ENCODE measurements around the gene ELP2.
"Not testable (repeated sequence)": the region's sequence is repeated elsewhere in the genome, so short reads cannot be mapped to it uniquely, and the experiment has no call there.

ELP2 gene

DNA sequence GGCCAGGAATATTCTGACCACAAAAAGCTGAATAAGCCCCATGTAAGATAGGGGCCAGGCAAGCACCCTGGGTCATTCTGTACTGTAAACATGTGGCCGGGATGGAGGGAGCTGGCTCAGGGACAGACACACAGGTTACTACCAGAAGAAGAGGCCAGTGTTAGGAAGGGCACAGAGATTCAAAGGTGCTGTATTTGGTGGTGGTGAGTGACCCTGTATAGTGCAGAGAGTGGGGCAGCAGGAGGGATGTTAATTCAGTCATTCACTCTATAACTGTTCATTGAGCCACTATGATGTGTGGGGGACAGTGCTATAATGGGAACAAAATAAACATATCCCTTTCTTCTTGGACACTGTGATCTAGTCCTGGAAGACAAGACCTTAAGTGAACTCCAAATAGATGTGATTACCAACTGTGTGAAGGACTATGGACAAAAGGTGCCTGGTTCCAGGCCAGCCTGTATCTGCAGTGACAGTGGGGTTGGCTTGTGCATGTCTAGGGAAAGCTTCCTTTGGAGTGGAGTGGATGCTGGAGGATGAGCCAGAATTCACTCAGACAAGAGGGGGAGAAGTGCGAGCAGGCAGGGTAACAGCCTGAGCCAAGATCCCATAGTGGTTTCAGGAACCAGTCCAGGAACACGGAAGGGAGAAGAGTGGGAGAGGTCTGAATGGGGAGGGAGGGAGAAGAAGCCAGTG, 65.9 kb downstream of the ELP2 start:
- H3K4me3 Mint-ChIP-seq, result no peak overlapping the region
- H3K27ac Mint-ChIP-seq, result no peak overlapping the region
- peaks cover 4% of the 10 kb centered on the region for H3K27me3 Mint-ChIP-seq (ENCODE audit: low read depth)
- no peak for DNase-seq (ENCODE audit: low spot score)
- no peaks in the 10 kb centered on the region for H3K36me3 Mint-ChIP-seq (ENCODE audit: low read depth)
- no peaks in the 10 kb centered on the region for H3K9me3 Mint-ChIP-seq
- no peaks in the 10 kb centered on the region for H3K4me1 Mint-ChIP-seq (ENCODE audit: low read depth)

- no peak for DNase-seq (ENCODE audit: low spot score)
- H3K27ac Mint-ChIP-seq, result no peak overlapping the region
- H3K4me1 Mint-ChIP-seq (ENCODE audit: low read depth), result no peaks in the 10 kb centered on the region
- H3K36me3 Mint-ChIP-seq (ENCODE audit: low read depth), result no peaks in the 10 kb centered on the region
- H3K4me3 Mint-ChIP-seq, result no peak overlapping the region
- H3K27me3 Mint-ChIP-seq (ENCODE audit: low read depth), result no peaks in the 10 kb centered on the region
- H3K9me3 Mint-ChIP-seq, result no peaks in the 10 kb centered on the region
Measured at GRCh38 chr18:36196238-36196995, 66.7 kb downstream of the ELP2 start.

DNA sequence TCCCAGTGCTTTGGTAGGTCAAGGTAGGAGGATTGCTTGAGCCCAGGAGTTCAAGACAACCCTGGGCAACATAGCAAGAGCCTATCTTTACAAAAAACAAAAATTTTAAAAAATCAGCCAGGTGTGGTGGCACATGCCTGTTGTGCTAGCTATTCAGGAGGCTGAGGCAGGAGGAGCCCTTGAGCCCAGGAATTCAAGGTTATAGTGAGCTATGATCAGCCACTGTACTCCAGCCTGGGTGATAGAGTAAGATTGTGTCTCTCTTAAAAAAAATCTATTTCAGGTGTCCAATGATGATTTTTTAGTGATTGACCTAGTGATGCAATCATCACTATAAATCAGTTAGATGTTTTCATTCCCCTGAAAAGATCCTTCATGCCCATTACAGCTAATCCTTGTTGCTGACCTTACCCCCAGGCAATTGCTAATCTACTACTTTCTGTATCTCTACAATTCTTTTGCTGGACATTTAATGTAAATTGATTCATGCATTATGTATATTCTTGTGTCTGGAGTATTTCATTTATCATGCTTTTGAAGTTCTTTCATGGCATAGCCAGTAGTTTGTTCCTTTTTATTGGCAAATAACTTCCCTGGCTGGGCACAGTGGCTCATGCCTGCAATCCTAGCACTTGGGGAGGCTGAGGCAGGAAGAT, 67.9 kb downstream of the ELP2 start:
- Mint-ChIP-seq H3K27me3 (ENCODE audit: low read depth) (no peaks in the 10 kb centered on the region), H3K27ac (no peak overlapping the region), H3K4me1 (ENCODE audit: low read depth) (no peaks in the 10 kb centered on the region), H3K4me3 (no peak overlapping the region), H3K36me3 (ENCODE audit: low read depth) (no peaks in the 10 kb centered on the region), H3K9me3 (no peaks in the 10 kb centered on the region)
- DNase-seq (ENCODE audit: low spot score), result no peak

GRCh38 chr18:36199691-36200295, 70.1 kb downstream of the ELP2 start:
- Mint-ChIP-seq H3K36me3 (ENCODE audit: low read depth) (no peaks in the 10 kb centered on the region), H3K4me1 (ENCODE audit: low read depth) (no peaks in the 10 kb centered on the region), H3K27me3 (ENCODE audit: low read depth) (no peaks in the 10 kb centered on the region), H3K27ac (no peak overlapping the region), H3K9me3 (no peaks in the 10 kb centered on the region), H3K4me3 (no peak overlapping the region)
- no peak for DNase-seq (ENCODE audit: low spot score)

DNA sequence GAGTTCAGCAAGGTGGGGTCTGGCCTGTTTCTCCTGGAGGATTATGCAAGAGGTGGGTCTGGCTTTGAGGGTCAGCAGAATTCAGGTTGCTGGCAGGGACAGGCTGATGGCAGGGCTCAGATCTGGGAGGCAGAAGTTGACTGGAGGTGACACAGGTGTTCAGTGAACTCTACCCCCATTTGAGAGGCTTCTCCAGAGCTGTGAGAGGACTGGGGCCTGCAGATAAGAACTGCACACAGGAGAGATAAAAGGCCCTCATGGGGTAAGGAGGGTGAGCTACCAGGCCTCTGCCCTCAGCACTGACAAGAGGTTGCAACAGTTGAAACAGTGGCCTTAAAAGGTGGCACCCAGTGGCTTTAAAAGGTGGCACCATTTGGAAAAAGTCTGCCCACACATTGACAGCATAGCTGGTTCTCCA, 70.7 kb downstream of the ELP2 start:
- no peaks in the 10 kb centered on the region for H3K27me3 Mint-ChIP-seq (ENCODE audit: low read depth)
- no peak overlapping the region for H3K4me3 Mint-ChIP-seq
- no peaks in the 10 kb centered on the region for H3K36me3 Mint-ChIP-seq (ENCODE audit: low read depth)
- no peak overlapping the region for H3K27ac Mint-ChIP-seq
- DNase-seq (ENCODE audit: low spot score), result no peak
- no peaks in the 10 kb centered on the region for H3K4me1 Mint-ChIP-seq (ENCODE audit: low read depth)
- H3K9me3 Mint-ChIP-seq, result no peaks in the 10 kb centered on the region

DNA sequence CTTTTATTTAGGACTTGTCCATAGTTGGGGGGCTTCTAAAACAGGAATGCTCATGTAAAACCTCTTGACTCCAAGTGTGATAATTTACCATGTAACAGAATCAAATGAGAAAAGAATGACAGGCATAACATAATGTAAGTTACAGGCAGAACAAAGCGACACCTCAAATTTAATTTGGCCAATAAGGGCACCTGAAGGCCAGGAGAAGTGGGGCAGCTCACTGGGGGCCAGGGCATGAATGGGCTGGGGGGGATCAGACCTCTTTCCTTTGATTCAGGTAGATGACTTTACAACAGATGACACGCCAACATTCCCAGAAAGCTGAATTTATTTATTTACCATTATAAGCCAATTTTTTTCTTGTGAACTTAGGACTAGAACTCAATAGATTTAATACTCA, 72.1 kb downstream of the ELP2 start:
- no peak for DNase-seq (ENCODE audit: low spot score)
- H3K4me1 Mint-ChIP-seq (ENCODE audit: low read depth), result no peaks in the 10 kb centered on the region
- H3K27ac Mint-ChIP-seq, result no peak overlapping the region
- no peaks in the 10 kb centered on the region for H3K27me3 Mint-ChIP-seq (ENCODE audit: low read depth)
- H3K4me3 Mint-ChIP-seq, result no peak overlapping the region
- no peaks in the 10 kb centered on the region for H3K9me3 Mint-ChIP-seq
- no peaks in the 10 kb centered on the region for H3K36me3 Mint-ChIP-seq (ENCODE audit: low read depth)

GRCh38 chr18:36203360-36203895, 73.7 kb downstream of the ELP2 start:
- H3K36me3 Mint-ChIP-seq (ENCODE audit: low read depth), result no peaks in the 10 kb centered on the region
- H3K4me3 Mint-ChIP-seq, result no peak overlapping the region
- H3K4me1 Mint-ChIP-seq (ENCODE audit: low read depth), result no peaks in the 10 kb centered on the region
- DNase-seq (ENCODE audit: low spot score), result no peak
- H3K9me3 Mint-ChIP-seq, result no peaks in the 10 kb centered on the region
- no peak overlapping the region for H3K27ac Mint-ChIP-seq
- H3K27me3 Mint-ChIP-seq (ENCODE audit: low read depth), result no peaks in the 10 kb centered on the region

DNA sequence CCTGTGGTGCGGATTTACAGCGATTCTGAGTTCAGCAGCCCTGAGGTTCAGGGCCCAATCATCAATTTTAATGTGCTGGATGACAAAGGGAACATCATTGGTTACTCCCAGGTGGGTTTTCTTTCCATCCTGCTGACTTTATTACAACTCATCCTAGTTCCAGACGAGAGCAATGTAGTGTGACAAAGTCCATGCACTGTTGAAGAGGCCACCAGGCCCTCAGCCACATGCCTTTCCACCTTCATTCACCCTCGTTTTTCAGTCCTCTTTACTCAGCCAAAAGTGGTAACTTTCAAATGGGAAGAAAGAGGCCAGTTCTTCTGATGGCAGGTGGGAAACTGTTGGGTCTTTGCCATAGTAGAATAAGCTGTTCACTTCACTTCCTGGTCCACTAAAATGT, 75.5 kb downstream of the ELP2 start:
- DNase-seq (ENCODE audit: low spot score), result no peak
- Mint-ChIP-seq H3K9me3 (no peaks in the 10 kb centered on the region), H3K27me3 (ENCODE audit: low read depth) (no peaks in the 10 kb centered on the region), H3K36me3 (ENCODE audit: low read depth) (no peaks in the 10 kb centered on the region), H3K4me1 (ENCODE audit: low read depth) (no peaks in the 10 kb centered on the region), H3K4me3 (no peak overlapping the region), H3K27ac (no peak overlapping the region)

GRCh38 chr18:36207303-36207702, 77.6 kb downstream of the ELP2 start:
- no peak overlapping the region for H3K4me3 Mint-ChIP-seq
- H3K36me3 Mint-ChIP-seq (ENCODE audit: low read depth), result no peaks in the 10 kb centered on the region
- H3K27me3 Mint-ChIP-seq (ENCODE audit: low read depth), result no peaks in the 10 kb centered on the region
- no peaks in the 10 kb centered on the region for H3K9me3 Mint-ChIP-seq
- H3K4me1 Mint-ChIP-seq (ENCODE audit: low read depth), result no peaks in the 10 kb centered on the region
- no peak for DNase-seq (ENCODE audit: low spot score)
- no peak overlapping the region for H3K27ac Mint-ChIP-seq

- DNase-seq (ENCODE audit: low spot score); H3K27ac Mint-ChIP-seq; H3K9me3 Mint-ChIP-seq; H3K27me3 Mint-ChIP-seq (ENCODE audit: low read depth); H3K36me3 Mint-ChIP-seq (ENCODE audit: low read depth); H3K4me3 Mint-ChIP-seq; H3K4me1 Mint-ChIP-seq (ENCODE audit: low read depth): not testable (repeated sequence)
Measured at GRCh38 chr18:36207969-36208368, 78.3 kb downstream of the ELP2 start.

GRCh38 chr18:36211612-36212065, 81.9 kb downstream of the ELP2 start:
- H3K27me3 Mint-ChIP-seq (ENCODE audit: low read depth), result no peaks in the 10 kb centered on the region

DNA sequence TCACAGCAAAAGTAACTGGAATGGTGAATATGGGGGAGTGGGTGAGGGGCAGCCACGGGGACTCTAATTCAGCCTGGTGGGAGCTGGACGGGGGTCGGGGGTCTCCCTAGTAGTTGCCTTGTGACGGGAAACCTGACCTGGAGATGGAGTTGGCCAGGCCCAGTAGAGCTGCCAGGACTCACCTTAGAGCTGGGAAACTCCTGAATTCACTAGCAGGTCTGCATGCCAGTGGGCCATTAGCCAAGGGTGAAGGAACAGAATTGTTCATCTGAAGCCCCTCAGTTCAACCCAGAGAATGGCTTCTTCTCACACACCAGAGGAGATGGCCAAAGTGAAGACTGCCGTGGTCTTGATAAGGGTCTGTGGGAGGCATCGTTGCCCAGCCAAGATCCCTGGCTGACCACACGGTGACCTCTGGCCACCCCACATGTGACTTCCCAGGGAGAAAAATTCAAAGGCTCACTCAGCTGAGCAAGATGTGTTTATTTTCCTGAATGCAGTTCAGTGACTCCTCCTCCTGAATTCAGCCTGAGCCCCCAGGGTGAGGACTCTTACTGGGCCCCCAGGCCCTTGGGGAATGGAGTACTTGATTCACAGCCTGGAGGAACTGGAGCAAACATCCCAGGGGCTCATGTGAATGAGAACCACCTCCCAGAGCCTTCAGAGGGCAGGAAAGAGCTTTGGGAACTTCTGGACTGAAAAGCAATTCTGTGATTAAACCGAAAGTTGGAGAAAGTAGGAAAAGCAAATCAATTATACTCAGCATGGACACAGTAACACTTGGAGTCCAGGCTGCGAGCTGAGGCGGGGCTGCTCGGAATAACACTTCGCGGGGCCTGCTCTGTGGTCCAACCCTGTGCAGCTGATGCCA, 82.8 kb downstream of the ELP2 start:
- Mint-ChIP-seq H3K36me3 (ENCODE audit: low read depth) (no peaks in the 10 kb centered on the region), H3K9me3 (no peaks in the 10 kb centered on the region), H3K27ac (no peak overlapping the region), H3K4me3 (no peak overlapping the region), H3K4me1 (ENCODE audit: low read depth) (no peaks in the 10 kb centered on the region), H3K27me3 (ENCODE audit: low read depth) (no peaks in the 10 kb centered on the region)
- no peak for DNase-seq (ENCODE audit: low spot score)

More at GRCh38 chr18:36211612-36212065, 81.9 kb downstream of the ELP2 start:
- no peak overlapping the region for H3K27ac Mint-ChIP-seq
- no peaks in the 10 kb centered on the region for H3K9me3 Mint-ChIP-seq
- no peaks in the 10 kb centered on the region for H3K36me3 Mint-ChIP-seq (ENCODE audit: low read depth)
- no peak overlapping the region for H3K4me3 Mint-ChIP-seq
- H3K4me1 Mint-ChIP-seq (ENCODE audit: low read depth), result no peaks in the 10 kb centered on the region
- DNase-seq (ENCODE audit: low spot score), result no peak

DNA sequence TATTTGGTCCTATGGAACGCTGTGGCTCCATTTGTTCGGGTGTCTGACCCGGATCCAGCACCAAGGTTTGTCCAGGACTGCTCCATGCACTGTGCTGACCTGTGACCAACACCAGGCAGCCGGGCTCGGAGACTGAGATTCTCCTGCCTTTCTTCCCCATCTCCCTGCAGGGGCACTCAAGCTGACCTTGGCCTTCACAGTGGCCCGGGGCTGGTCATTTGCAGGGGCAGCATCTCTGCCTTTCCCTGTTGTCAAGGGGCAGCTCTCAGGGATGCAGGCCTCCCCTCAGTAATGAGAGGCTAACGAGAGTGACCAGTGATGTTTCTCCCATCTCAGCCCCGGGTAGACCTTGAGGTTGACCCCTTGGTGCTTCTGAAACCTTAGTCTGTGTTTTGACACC, 85.1 kb downstream of the ELP2 start:
- no peaks in the 10 kb centered on the region for H3K36me3 Mint-ChIP-seq (ENCODE audit: low read depth)
- no peak overlapping the region for H3K4me3 Mint-ChIP-seq
- no peak for DNase-seq (ENCODE audit: low spot score)
- no peaks in the 10 kb centered on the region for H3K4me1 Mint-ChIP-seq (ENCODE audit: low read depth)
- no peaks in the 10 kb centered on the region for H3K9me3 Mint-ChIP-seq
- H3K27ac Mint-ChIP-seq, result no peak overlapping the region
- H3K27me3 Mint-ChIP-seq (ENCODE audit: low read depth), result no peaks in the 10 kb centered on the region

Data from T-helper 2 cell treated with Interferon-gamma antibody and Interleukin-4, amounts not matched to agents 5 μg/mL and 100 μg/mL, for 36 hours (primary cell).